ENCODE data around the gene SLC39A11.

GRCh38 chr17:72693956-72694355, 398.5 kb downstream of the SLC39A11 start:
- TF ChIP-seq, protein P1, sequence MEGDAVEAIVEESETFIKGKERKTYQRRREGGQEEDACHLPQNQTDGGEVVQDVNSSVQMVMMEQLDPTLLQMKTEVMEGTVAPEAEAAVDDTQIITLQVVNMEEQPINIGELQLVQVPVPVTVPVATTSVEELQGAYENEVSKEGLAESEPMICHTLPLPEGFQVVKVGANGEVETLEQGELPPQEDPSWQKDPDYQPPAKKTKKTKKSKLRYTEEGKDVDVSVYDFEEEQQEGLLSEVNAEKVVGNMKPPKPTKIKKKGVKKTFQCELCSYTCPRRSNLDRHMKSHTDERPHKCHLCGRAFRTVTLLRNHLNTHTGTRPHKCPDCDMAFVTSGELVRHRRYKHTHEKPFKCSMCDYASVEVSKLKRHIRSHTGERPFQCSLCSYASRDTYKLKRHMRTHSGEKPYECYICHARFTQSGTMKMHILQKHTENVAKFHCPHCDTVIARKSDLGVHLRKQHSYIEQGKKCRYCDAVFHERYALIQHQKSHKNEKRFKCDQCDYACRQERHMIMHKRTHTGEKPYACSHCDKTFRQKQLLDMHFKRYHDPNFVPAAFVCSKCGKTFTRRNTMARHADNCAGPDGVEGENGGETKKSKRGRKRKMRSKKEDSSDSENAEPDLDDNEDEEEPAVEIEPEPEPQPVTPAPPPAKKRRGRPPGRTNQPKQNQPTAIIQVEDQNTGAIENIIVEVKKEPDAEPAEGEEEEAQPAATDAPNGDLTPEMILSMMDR (IDR thresholded peaks at IDR 0.05): no peak
- TF ChIP-seq POLR2A (IDR thresholded peaks at IDR 0.05): no peak

Measured in esophagus squamous epithelium (tissue), 4 donors.